ENCODE data around the gene CNIH1.
"Not testable (repeated sequence)": the region's sequence is repeated elsewhere in the genome, so short reads cannot be mapped to it uniquely, and the experiment has no call there.

CNIH1 gene

DNA sequence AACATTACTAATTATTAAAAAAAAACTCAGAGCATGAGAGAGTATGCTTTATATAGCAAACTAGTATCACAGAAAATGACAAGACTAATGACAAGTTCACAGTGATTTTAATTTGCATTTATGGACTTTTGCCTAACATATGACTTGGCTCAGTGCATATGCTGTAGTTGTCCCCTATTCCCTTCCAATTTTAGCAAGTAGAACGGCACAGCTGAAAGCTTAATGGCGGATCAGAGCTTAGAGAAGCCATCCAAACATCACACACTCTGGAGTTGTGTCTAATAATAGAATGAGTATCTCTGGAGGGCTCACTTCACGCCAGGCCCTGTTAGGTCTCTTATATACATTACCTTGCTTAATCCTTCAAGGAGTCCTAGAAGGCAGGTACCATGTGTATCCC is 13.3 kb downstream of the CNIH1 start:
- no peak for DNase-seq (ENCODE audit: low read depth in 2 of 2)

DNA sequence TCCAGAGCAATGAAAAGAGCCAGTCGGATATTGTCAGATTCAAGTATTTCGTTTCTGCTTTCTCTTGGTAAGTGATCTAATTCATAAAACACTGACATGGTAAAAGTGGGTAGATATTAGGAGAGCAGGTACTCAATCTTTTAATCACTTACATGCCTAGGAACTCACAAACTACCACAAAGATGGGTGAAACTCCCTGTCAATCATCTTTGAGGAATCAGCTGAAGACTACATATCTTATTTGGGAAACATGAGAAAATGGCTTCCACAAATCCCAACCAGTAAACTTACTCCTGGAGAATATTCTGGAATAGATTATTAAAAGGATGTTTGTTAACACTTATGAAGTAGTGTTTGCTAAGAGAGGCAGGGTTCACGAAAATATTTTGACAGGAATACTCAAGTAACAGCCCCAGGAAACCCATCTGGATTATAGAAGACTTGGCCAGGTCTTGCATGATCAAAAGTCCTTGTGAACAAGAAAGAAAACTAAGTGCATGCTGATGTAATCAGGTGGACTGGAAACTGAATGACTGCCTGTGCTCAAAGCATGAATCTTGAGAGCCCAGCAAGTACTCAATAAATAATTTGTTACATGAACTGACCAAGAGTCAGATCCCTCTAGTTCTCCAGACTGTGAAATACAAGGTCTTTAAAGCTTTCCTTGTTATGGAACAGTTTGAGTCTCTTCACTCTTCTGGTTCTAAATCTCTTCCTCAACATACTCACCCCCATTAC is 15.5 kb downstream of the CNIH1 start:
- DNase-seq (ENCODE audit: low read depth in 2 of 2) = no peak

DNA sequence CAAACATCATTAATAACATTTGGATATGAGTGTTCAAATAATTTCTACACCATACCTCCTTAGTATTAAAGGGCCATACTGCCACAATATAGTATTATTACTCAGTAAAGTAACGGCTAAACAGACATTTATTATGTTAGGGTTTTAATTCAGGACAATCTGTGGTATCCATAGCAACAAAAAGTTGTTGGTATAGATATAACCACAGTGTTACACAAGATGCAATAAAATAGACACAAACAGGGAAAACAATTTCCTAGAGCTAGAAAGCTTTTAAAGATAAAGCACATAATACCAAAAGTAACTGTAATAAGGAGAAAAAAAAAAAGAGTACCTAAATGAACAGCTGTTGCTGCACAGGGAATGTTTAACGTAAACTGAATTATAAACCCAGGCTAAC is 16.1 kb downstream of the CNIH1 start:
- no peak for DNase-seq (ENCODE audit: low read depth in 2 of 2)

DNA sequence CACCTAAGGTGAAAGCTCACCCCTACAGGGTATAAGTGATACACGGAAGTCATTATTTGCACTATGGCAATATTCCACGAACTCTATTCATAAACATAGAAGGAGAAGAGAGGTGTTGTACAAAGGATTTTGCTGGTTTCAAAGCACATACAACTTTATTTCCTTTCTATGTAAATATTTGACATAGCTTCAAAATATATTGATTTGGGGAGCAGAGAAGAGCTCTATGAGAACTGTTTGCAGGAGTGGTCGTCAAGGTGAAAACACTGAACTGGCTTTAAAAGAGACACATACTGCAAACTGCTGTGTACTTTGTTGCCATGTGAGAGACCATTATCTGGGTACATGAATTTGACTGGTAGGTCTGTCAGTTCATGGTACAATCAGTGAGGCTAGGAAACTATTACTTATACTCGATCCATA is 16.7 kb downstream of the CNIH1 start:
- DNase-seq (ENCODE audit: low read depth in 2 of 2) = no peak

DNA sequence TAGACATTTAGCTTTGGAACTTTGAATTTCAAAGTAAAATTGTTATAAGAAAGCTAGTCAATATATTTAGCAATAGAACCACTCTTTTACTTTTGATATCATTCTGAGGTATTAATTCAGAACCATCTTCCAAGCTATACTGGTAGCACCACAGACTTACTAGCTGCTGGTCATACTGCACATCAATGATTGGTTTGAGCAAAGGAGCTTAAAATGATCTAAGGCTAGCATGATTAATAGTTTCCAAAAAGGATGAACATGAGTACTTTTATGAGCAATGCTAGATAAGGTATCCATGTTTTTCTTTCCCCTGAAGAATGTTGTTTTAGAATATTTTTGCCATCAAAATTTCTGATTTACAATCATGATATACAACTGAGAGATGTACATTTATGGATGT is 17.2 kb downstream of the CNIH1 start:
- DNase-seq (ENCODE audit: low read depth in 2 of 2) = no peak

DNA sequence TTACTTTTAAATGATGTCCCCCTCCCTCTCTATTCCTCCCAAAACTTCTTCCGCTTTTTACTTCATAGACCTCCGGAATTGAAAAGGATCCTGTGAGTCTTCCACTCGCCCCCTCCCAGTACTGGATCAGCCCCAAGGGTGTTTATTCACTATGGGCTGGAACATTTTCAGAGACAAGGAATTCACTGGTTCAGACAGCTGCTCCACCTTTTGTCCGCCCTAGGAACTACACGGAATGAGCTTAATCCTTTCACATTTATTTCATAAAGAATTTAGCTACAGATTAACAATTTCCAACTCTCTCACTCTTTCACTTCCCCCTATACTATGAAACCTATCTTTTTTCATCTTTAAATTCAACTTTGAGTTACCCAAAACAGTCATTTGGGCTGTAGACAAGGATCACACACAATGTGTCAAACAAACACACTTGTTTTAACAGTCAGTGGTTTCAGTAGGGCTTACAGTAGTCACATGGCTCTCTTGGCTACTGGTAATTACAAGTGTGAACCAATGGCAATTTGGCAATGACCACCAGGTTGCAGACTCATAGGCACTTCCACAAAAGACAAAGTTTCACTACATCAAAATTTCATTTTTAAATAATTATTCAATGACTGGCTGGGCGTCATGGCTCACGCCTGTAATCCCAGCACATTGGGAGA is 20.6 kb downstream of the CNIH1 start:
- no peak for DNase-seq (ENCODE audit: low read depth in 2 of 2)

DNA sequence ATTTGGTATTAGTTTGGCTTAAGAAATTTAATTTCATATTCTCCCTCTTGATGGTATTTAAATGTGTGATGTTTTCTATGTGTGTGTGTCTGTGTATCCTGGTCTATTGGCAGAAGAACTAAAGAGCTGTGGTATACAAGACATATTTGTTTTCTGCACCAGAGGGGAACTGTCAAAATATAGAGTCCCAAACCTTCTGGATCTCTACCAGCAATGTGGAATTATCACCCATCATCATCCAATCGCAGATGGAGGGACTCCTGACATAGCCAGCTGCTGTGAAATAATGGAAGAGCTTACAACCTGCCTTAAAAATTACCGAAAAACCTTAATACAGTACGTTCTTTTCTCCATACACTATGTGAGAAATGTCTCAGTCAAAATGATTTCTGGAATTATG is 29.8 kb downstream of the CNIH1 start:
- no peak for DNase-seq (ENCODE audit: low read depth in 2 of 2)

DNA sequence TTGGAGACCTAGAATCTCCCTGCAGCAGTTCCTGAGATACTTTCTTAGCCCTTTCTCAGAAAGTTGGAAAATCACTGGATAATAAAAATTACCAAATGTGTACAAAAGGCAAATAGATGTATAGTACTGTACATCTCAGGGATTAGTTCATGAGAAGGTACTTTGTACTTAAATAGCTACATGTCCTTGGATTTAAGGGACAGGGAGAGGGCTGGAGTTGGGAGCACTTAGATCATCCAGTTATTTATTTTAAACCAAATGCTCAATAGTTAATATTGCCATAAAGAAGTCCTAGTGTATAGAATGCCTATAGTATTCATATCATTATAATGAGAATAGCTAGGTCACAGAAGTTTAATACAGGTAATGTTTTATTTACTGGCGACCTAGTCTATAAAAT is 31.0 kb downstream of the CNIH1 start:
- DNase-seq (ENCODE audit: low read depth in 2 of 2) = no peak

DNA sequence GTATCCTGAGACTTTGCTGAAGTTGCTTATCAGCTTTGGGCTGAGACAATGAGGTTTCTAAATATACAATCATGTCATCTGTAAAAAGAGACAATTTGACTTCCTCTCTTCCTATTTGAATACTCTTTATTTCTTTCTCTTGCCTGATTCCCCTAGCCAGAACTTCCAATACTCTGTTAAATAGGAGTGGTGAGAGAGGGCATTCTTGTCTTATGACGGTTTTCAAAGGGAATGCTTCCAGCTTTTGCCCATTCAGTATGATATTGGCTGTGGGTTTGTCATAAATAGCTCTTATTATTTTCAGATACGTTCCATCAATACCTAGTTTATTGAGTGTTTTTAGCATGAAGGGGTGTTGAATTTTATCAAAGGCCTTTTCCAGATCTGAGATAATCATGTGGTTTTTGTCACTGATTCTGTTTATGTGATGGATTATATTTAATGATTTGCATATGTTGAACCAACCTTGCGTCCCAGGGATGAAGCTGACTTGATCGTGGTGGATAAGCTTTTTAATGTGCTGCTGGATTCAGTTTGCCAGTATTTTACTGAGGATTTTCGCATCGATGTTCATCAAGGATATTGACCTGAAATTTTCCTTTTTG is 37.7 kb downstream of the CNIH1 start:
- not testable (repeated sequence) for DNase-seq (ENCODE audit: low read depth in 2 of 2)

DNA sequence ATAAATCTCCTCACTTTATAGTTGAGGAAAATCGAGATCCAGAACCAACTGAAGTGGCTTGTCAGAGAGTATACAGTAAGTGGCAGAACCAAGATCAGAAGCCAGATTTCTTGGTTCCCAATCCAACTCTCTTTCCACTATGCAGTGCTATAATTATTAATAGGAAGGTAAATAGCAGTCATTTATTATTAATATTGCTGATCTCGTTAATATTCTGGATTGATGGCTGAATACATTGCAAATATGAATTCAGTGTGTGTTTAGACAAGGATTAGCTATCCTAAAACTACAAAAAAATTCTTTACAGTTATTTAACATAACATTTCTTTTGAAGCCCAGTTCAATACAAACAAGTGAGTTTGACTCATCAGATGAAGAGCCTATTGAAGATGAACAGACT is 41.6 kb downstream of the CNIH1 start:
- DNase-seq (ENCODE audit: low read depth in 2 of 2) = no peak

DNA sequence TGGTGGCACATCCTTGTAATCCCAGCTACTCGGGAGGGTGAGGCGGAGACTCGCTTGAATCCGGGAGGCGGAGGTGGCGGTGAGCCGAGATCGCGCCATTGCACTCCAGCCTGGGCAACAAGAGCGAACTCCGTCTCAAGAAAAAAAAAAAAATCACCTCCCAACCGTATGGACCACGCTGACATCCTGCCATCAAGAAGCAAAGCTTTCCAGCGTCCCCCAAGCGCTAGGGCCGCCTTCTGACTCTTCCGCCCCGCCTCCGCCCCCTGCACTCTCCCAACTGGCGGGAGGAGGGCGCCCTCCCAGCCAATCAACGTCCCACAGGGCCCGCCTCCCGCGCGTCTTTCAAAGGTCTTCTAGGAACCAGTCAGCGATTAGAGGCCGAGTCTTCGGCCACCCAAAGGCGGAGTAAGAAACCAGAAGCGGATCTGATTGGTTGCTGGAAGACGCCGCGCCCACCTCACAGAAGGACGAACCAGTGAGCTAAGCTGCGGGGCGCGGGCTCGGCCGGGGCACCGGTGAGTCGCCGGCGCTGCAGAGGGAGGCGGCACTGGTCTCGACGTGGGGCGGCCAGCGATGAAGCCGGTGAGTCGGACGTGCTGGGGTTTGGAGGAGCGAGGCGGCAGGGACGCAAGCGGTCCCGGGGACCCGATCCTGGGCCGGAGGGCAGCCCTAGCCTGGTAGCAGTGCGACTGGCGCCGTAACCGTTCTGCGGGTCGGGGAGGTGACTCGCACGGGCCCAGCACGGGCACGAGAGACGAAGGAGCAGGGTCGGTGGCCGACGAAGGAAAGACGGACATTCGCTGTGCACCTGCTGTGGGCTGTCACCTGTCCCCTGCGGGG is 44.5 kb downstream of the CNIH1 start, which contains the start of gene CDKN3:
Gene CDKN3, plus strand, starts transcription at position 515 of the 843 bp plus-strand sequence. Its CDS starts 62 bp downstream, at position 577.
- DNase-seq (ENCODE audit: low read depth in 2 of 2) = peak; percentile 93 to 94

DNA sequence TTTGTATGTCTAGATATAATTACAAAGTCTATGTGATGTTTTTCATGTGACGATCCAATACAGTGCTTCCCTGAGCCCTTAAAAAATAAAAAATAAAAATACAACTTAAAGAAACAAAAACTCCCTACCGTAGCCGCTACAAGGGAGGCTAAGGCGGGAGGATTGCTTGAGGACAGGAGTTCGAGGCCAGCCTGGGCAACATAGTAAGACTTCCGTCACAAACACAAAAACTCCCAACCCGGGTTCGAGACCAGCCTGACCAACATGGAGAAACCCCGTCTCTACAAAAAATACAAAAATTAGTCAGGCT is 45.0 kb downstream of the CNIH1 start:
- no peak for DNase-seq (ENCODE audit: low read depth in 2 of 2)

DNA sequence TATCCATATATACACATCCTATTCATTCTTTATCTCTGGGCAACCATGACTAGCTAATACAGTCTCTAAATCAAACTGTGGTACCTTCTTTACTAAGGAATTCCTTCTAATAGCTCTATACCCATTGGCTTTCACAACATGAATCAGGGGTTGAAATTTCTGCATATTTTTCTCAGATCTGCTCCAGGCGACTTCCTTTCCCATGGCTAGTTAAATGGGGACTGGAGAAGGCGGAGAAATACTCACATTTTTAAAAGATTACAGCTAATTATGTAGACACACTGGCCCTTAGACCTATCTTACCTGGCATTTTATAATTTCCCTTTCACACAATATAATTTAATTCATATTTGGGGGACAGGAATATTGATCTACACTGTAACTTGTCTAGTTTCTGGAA is 45.5 kb downstream of the CNIH1 start:
- DNase-seq (ENCODE audit: low read depth in 2 of 2) = no peak

DNA sequence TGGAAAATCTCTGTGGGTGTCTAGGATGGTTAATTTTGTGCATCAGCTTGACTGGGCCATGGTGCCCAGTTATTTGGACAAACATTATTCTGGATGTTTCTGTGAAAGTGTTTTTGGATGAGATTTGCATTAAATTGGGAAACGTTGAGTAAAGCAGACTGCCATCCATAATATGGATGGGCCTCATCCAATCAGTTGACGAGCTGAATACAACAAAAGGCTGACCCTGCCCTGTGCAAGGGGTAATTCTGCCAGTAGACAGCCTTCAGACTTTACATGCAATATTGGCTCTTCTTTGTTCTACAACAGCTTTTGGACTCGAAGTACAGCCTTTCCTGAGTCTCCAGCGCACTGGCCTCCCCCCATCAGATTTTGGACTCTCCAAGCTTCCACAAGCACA is 45.9 kb downstream of the CNIH1 start:
- no peak for DNase-seq (ENCODE audit: low read depth in 2 of 2)

DNA sequence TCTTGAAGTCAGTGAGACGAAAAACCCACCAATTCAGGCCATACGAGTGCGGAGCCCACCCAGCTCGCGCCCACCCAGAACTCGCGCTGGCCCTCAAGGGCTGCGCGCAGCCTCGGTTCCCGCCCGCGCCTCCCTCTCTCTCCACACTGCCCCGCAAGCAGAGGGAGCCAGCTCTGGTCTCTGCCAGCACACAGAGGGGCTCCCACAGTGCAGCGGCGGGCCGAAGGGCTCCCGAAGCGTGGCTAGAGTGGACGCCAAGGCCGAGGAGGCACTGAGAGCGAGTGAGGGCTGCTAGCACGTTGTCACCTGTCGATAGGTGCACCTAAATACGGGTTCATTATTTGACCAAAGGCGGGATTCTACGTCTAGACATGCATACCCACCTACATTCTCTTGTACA is 46.6 kb downstream of the CNIH1 start:
- no peak for DNase-seq (ENCODE audit: low read depth in 2 of 2)

DNA sequence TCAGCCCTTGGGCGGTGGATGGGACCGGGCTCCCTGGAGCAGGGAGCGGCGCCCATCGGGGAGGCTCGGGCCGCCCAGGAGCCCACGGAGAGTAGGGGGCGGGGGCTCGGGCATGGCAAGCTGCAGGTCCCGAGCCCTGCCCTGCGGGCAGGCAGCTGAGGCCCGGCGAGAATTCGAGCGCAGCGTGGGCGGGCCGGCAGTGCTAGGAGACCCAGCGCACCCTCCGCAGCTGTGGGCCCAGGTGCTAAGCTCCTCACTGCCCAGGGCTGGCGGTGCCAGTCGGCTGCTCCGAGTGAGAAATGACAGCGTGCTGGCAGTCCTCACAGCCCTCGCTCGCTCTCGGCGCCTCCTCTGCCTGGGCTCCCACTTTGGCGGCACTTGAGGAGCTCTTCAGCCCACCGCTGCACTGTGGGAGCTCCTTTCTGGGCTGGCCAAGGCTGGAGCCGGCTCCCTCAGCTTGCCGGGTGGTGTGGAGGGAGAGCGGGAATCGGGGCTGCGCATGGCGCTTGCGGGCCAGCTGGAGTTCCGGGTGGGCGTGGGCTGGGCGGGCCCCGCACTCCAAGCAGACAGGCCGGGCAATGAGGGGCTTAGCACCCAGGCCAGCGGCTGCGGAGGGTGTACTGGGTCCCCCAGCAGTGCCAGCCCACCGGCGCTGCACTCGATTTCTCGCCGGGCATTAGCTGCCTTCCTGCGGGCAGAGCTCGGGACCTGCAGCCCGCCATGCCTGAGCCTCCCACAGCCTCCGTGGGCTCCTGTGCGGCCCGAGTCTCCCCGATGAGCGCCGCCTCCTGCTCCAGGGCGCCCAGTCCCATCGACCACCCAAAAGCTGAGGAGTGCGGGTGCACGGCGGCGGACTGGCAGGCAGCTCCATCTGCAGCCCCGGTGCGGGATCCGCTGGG is 47.9 kb downstream of the CNIH1 start:
- DNase-seq (ENCODE audit: low read depth in 2 of 2) = not testable (repeated sequence)

DNA sequence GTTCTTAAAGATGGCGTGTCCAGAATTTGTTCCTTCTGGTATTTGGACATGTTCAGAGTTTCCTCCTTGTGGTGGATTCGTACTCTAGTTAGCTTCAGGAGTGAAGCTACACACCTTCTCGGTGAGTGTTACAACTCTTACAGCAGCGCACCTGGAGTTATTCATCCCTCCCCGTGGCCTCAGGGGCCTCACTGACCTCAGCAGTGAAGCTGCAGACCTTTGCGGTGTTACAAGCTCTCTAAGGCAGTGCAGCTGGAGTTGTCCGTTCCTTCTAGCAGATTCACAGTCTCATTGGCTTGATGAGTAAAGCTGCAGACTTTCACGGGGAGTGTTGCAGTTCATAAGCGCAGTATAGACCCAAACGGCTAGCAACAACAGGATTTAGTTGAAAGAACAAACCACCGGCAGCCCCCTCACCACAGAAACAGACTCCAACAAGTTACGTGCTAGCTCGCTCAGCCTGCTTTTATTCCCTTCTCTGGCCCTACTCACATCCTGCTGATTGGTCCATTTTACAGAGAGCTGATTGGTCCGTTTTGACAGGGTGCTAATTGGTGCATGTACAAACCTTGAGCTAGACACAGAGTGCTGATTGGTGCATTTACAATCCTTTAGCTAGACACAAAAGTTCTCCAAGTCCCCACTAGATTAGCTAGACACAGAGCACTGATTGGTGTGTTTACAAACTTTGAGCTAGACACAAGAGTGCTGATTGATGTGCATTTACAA is 48.9 kb downstream of the CNIH1 start:
- DNase-seq (ENCODE audit: low read depth in 2 of 2) = no peak

DNA sequence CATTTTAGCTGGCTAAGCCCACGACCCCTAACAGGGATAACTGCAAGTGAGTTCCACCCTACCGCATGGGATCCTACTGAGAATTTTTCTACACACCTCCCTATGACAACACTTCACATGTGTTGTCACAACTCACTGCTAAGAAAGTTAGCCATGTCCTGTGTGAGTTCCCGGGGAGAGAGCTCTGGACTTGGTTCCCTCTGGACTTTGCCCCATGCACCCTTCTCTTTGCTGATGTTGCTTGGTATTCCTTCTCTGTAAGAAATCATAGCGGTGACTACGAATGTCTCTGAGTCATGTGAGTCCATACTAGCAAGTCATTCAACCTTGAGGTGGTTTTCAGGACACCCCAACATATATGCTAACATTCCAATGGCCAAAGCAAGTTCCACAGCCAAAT is 53.8 kb downstream of the CNIH1 start:
- DNase-seq (ENCODE audit: low read depth in 2 of 2) = no peak

DNA sequence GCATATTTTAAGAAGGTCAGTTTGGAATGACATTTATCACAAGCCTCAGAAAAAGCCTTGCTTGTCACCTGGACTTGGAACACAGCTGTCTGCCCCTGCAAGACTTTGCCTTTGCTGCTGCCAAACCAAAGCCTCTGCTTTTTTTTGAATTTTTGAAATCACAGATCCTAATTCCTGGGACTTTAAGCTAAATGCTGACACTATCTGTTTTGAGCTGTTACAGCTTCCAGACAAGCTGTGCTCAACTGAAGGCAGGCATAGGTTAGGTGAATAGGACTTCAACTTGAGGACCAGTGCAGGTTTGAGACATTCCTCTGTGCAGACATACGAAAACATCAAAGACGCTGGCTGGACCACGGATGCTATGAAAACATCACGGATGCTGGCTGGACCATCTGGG is 55.6 kb downstream of the CNIH1 start:
- DNase-seq (ENCODE audit: low read depth in 2 of 2) = no peak

DNA sequence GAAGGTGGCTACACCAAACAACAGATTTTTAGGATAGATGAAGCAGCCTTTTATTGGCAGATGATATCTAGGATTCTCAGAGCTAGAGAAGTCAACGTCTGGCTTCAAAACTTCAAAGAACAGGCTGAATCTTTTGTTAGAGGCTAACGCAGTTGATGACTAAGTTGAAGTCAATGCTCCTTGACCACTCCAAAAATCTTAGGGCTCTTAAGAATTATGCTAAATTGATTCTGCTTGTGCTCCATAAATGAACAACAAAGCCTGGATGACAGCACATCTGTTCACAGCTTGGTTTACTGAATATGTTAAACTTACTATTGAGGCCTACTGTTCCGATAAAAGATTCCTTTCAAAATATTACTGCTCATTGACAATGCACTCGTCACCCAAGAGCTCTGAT is 57.3 kb downstream of the CNIH1 start:
- no peak for DNase-seq (ENCODE audit: low read depth in 2 of 2)

DNA sequence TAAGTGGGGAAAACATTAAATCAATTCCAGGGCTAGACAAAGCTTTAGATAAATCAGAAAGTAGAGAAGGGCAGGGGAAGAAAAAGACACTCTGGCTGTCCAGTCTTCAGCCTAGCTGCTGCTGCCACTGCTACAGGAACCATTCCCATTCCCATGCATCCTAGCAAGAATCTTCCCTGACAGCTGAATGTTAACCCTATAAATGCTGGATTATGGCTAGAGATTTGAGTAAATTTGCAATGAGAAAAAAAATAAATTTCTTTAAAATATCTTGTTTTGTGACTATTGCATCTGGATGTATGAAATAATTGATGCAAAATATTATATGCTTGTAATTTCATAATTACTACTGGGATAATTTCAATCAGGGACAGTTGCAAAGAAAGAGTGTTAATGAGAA is 59.4 kb downstream of the CNIH1 start:
- DNase-seq (ENCODE audit: low read depth in 2 of 2) = no peak

Data from stimulated activated CD4-positive, alpha-beta T cell treated with anti-CD3 and anti-CD28 coated beads, Interleukin-1b, Interleukin-23, amount 100 ng/mL, for 4 hours (primary cell).